ENCODE data around the gene PCDHGB4.

DNA sequence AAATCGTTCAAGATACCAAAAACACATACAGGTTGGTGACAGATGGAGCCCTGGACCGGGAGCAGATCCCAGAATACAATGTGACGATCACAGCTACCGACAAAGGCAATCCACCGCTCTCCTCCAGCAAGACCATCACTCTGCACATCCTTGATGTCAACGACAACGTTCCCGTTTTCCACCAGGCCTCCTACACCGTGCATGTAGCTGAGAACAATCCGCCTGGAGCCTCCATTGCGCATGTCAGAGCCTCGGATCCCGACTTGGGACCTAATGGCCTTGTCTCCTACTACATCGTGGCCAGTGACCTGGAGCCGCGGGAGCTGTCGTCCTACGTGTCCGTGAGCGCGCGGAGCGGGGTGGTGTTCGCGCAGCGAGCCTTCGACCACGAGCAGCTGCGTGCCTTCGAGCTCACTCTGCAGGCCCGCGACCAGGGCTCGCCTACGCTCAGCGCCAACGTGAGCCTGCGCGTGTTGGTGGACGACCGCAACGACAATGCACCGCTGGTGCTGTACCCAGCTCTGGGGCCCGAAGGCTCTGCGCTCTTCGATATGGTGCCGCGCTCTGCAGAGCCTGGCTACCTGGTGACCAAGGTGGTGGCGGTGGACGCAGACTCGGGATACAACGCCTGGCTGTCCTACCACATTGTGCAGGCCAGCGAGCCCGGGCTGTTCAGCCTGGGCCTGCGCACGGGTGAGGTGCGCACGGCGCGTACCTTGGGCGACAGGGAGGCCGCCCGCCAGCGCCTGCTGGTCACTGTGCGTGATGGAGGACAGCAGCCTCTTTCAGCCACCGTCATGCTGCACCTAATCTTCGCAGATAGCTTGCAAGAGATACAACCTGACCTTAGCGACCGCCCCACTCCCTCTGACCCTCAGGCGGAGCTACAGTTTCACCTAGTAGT lies 15.7 kb upstream of the PCDHGB4 start:
- TF ChIP-seq, protein P1, sequence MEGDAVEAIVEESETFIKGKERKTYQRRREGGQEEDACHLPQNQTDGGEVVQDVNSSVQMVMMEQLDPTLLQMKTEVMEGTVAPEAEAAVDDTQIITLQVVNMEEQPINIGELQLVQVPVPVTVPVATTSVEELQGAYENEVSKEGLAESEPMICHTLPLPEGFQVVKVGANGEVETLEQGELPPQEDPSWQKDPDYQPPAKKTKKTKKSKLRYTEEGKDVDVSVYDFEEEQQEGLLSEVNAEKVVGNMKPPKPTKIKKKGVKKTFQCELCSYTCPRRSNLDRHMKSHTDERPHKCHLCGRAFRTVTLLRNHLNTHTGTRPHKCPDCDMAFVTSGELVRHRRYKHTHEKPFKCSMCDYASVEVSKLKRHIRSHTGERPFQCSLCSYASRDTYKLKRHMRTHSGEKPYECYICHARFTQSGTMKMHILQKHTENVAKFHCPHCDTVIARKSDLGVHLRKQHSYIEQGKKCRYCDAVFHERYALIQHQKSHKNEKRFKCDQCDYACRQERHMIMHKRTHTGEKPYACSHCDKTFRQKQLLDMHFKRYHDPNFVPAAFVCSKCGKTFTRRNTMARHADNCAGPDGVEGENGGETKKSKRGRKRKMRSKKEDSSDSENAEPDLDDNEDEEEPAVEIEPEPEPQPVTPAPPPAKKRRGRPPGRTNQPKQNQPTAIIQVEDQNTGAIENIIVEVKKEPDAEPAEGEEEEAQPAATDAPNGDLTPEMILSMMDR (IDR thresholded peaks at IDR 0.05), result no peak
- no peak for TF ChIP-seq POLR2A (IDR thresholded peaks at IDR 0.05)

All from body of pancreas (tissue), 4 donors.